Osteocyte (in vitro differentiated cells): ENCODE measurements around the gene CSF3R. TPM values are rescaled to one million over a fixed set of nuclear protein-coding genes. Genes with fewer than 3 reads are reported as not detected.

Source experiments
- DNase-seq: peaks from one replicate; pipeline ENCODE4 v3.0.0; 2021; ENCODE audit warnings: mixed read lengths; ENCODE audit not compliant: unreplicated experiment; ENCODE audit errors: extremely low spot score
- H3K27ac Mint-ChIP-seq: one replicate; pipeline ENCODE4 v1.8.0; 2021; ENCODE audit warnings: mild to moderate bottlenecking, mixed read lengths; ENCODE audit not compliant: unreplicated experiment
- H3K27me3 Mint-ChIP-seq: one replicate; pipeline ENCODE4 v1.8.0; 2021; ENCODE audit warnings: mixed read lengths; ENCODE audit not compliant: unreplicated experiment
- H3K36me3 Mint-ChIP-seq: one replicate; pipeline ENCODE4 v1.8.0; 2021; ENCODE audit warnings: mixed read lengths; ENCODE audit not compliant: unreplicated experiment
- H3K4me1 Mint-ChIP-seq: one replicate; pipeline ENCODE4 v1.8.0; 2021; ENCODE audit warnings: mixed read lengths; ENCODE audit not compliant: unreplicated experiment
- H3K4me3 Mint-ChIP-seq: one replicate; pipeline ENCODE4 v1.8.0; 2021; ENCODE audit warnings: mild to moderate bottlenecking, moderate library complexity, mixed read lengths; ENCODE audit not compliant: unreplicated experiment
- H3K9me3 Mint-ChIP-seq: one replicate; pipeline ENCODE4 v1.8.0; 2021; ENCODE audit warnings: mixed read lengths; ENCODE audit not compliant: unreplicated experiment
- long read RNA-seq: library from polyadenylated mRNA; unstranded; transcript quantifications from one replicate; pipeline ENCODE4 v2.0.0, GENCODE V29; 2021
- total RNA-seq: library from RNA; stranded (reverse); gene quantifications from 2 replicates; pipeline ENCODE4 v1.2.1, GENCODE V29; 2021
- TF ChIP-seq, protein P1 (sequence below): fragments of 200-600 bp; sonication (generic); IDR thresholded peaks from 2 replicates; pipeline ENCODE4 v1.5.0; 2021; ENCODE audit warnings: antibody characterized with exemption, mild to moderate bottlenecking, moderate library complexity

Gene CSF3R
- total RNA-seq: not detected in 2 replicates
- long read RNA-seq: 0 reads

GRCh38 chr1:36482724-36483388, at the start of gene CSF3R:
TSS of gene CSF3R (minus strand) at chr1:36482913. CDS start at chr1:36479496, 3,417 bp downstream.
- H3K4me3 Mint-ChIP-seq: no peak within 1 kb of the TSS
- H3K36me3 Mint-ChIP-seq: no peaks in the 10 kb centered on the region

DNA sequence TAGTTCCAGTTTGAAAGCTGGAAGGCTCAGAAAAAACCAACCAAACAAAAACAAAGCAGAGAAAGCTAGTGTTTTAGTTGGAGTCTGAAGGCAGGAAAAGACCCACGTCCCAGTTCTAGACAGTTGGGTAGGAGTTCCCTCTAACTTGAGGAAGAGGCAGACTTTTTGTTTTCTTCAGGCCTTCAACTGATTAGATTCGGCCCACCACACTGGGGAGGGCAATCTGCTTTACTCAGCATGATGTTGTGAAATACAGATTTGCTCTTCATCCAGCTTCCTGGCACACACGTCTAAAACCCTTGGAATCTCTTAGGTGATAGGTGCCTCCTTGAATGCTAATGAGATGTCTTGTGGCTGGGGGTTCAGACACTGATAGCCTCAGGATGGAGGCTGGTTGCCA, 49.1 kb upstream of the CSF3R start:
- Mint-ChIP-seq H3K4me1 (no peaks in the 10 kb centered on the region), H3K27me3 (peaks cover 14% of the 10 kb centered on the region), H3K27ac (no peak overlapping the region), H3K9me3 (no peaks in the 10 kb centered on the region), H3K36me3 (no peaks in the 10 kb centered on the region), H3K4me3 (no peak overlapping the region)
- DNase-seq: peak; percentile 15
- TF ChIP-seq, protein P1, sequence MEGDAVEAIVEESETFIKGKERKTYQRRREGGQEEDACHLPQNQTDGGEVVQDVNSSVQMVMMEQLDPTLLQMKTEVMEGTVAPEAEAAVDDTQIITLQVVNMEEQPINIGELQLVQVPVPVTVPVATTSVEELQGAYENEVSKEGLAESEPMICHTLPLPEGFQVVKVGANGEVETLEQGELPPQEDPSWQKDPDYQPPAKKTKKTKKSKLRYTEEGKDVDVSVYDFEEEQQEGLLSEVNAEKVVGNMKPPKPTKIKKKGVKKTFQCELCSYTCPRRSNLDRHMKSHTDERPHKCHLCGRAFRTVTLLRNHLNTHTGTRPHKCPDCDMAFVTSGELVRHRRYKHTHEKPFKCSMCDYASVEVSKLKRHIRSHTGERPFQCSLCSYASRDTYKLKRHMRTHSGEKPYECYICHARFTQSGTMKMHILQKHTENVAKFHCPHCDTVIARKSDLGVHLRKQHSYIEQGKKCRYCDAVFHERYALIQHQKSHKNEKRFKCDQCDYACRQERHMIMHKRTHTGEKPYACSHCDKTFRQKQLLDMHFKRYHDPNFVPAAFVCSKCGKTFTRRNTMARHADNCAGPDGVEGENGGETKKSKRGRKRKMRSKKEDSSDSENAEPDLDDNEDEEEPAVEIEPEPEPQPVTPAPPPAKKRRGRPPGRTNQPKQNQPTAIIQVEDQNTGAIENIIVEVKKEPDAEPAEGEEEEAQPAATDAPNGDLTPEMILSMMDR: no peak

More at GRCh38 chr1:36482724-36483388, at the start of gene CSF3R:
- Mint-ChIP-seq H3K27me3 (peaks cover 28% of the 10 kb centered on the region), H3K4me1 (no peaks in the 10 kb centered on the region), H3K9me3 (no peaks in the 10 kb centered on the region), H3K27ac (no peak within 1 kb of the TSS)
- no peak for DNase-seq
- TF ChIP-seq, protein P1: no peak

- H3K27ac Mint-ChIP-seq: no peak overlapping the region
- H3K4me3 Mint-ChIP-seq: no peak overlapping the region
- DNase-seq: no peak
- TF ChIP-seq, protein P1: no peak
- H3K4me1 Mint-ChIP-seq: no peaks in the 10 kb centered on the region
- no peaks in the 10 kb centered on the region for H3K36me3 Mint-ChIP-seq
- no peaks in the 10 kb centered on the region for H3K9me3 Mint-ChIP-seq
- peaks cover 6% of the 10 kb centered on the region for H3K27me3 Mint-ChIP-seq
Observed at GRCh38 chr1:36530791-36531190, 48.1 kb upstream of the CSF3R start.

- H3K9me3 Mint-ChIP-seq: no peaks in the 10 kb centered on the region
- no peaks in the 10 kb centered on the region for H3K4me1 Mint-ChIP-seq
- TF ChIP-seq, protein P1: no peak
- H3K4me3 Mint-ChIP-seq: no peak overlapping the region
- no peaks in the 10 kb centered on the region for H3K36me3 Mint-ChIP-seq
- peaks cover 4% of the 10 kb centered on the region for H3K27me3 Mint-ChIP-seq
- no peak overlapping the region for H3K27ac Mint-ChIP-seq
- no peak for DNase-seq
Observed at GRCh38 chr1:36530261-36530660, 47.5 kb upstream of the CSF3R start.

DNA sequence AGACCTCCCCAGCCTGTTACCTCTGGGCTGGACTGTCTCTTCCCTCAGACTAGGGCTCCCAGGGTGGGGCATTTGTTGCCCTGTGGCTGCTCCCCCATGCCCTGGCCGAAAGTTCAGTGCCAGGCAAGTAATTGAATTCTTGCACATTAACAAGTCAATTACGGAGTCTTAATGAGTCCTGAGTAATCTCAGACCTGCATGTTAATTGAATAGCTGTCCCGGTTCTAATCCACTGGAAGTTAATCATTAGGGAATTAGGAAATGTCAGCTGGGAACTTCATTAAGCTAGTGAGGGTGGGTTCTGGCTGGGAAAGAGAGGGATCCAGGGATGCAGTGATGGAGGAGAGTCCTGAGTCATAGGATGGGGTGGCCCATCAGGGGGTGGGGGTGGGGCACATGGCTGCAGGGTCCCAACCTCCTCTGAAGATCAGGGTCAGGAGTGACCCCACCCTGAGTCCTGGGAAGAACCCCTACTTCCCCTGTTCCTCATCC, 47.1 kb upstream of the CSF3R start:
- H3K27ac Mint-ChIP-seq: no peak overlapping the region
- H3K36me3 Mint-ChIP-seq: no peaks in the 10 kb centered on the region
- no peaks in the 10 kb centered on the region for H3K4me1 Mint-ChIP-seq
- H3K27me3 Mint-ChIP-seq: peaks cover 4% of the 10 kb centered on the region
- no peaks in the 10 kb centered on the region for H3K9me3 Mint-ChIP-seq
- DNase-seq: no peak
- TF ChIP-seq, protein P1: no peak
- H3K4me3 Mint-ChIP-seq: no peak overlapping the region
